Measurements from ENCODE around the gene AUTS2. TPM values are rescaled to one million over a fixed set of nuclear protein-coding genes. Genes with fewer than 3 reads are reported as not detected.

AUTS2 gene
- total and polyA plus RNA-seq, 10 donors: 6.1 to 54.8 (median 29.1) TPM

DNA sequence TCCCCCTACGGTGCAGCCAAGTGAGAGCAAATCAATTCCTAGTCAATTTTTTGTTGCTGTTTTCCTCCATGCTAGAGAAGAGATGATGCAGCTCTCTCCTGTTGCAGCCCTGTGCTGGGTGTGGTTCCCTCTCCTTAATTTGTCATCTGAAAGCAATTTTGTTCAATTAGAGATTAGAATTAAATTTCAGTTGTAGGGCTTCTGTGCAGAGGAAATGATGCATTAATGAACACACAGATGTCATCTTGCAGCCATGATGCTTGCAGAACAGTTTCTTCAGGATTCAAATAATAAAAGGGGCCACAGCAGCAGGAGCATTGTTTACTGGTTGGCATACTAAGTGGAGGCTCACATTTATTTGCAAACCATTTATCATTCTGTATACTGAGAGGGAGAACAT, 266.0 kb downstream of the AUTS2 start:
- no peak overlapping the region for H3K27ac ChIP-seq

DNA sequence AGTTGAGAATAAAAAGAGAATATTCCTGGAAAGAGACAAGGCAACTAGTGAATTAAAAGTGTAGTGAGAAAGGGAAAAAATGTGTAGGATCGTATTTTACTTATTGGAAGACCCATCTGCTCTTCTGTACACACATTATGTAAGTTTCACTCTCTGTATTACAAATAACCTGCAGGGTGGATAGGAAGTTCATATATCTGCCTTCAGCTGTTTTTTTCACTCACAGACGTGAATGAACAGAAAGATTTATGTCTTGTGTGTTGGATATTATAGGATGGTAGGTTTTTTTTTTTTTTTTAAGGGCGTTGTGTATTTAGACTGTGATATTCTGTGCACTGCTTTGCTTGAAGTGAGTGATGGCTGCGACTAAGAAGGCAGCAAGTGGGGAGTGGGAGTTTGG, 266.5 kb downstream of the AUTS2 start:
- H3K27me3 ChIP-seq (replicated peaks in 1 of 7): no peaks in the 10 kb centered on the region
- no peaks in the 10 kb centered on the region for H3K9me3 ChIP-seq
- TF ChIP-seq CTCF (IDR thresholded peaks at IDR 0.05 in 8 of 11, conservative IDR thresholded peaks at IDR 0.05 in 3 of 11) (no peak), POLR2A (IDR thresholded peaks at IDR 0.05) (no peak)
- H3K36me3 ChIP-seq: no peaks in the 10 kb centered on the region
- no peak for DNase-seq
- peaks cover 0 to 9% (median 1%) of the 10 kb centered on the region in 6 donors for H3K4me1 ChIP-seq
- 57 to 72% (median 64%) methylated on average over 4 of the region's 4 CpGs for WGBS, 5 donors
- no peak overlapping the region for H3K4me3 ChIP-seq
- intact Hi-C loops (cut with DNase I; ENCODE audit: low total_unique reads): no loop called here
- H3K27ac ChIP-seq: no peak overlapping the region

More for the DNA sequence above, 266.0 kb downstream of the AUTS2 start:
- TF ChIP-seq CTCF (IDR thresholded peaks at IDR 0.05 in 8 of 11, conservative IDR thresholded peaks at IDR 0.05 in 3 of 11) (no peak), POLR2AphosphoS5 (IDR thresholded peaks at IDR 0.05) (no peak), POLR2A (IDR thresholded peaks at IDR 0.05) (no peak)
- no peak for DNase-seq
- intact Hi-C loops (cut with DNase I; ENCODE audit: low total_unique reads): no loop called here
- Histone ChIP-seq H3K9me3 (no peaks in the 10 kb centered on the region), H3K4me1 (peaks cover 0 to 9% (median 1%) of the 10 kb centered on the region in 6 donors), H3K36me3 (no peaks in the 10 kb centered on the region), H3K27me3 (replicated peaks in 1 of 7) (no peaks in the 10 kb centered on the region), H3K4me3 (no peak overlapping the region)
- 86 to 97% (median 93%) methylated on average over 1 of the region's 1 CpG for WGBS, 5 donors

GRCh38 chr7:69868921-69869320, 270.6 kb downstream of the AUTS2 start:
- Histone ChIP-seq H3K36me3 (no peaks in the 10 kb centered on the region), H3K4me3 (no peak overlapping the region), H3K27me3 (replicated peaks in 1 of 7) (no peaks in the 10 kb centered on the region), H3K27ac (no peak overlapping the region), H3K9me3 (no peaks in the 10 kb centered on the region), H3K4me1 (peaks cover 0 to 11% (median 3%) of the 10 kb centered on the region in 6 donors)
- 62 to 91% (median 73%) methylated on average over 4 of the region's 4 CpGs for WGBS, 5 donors
- intact Hi-C loops (cut with DNase I; ENCODE audit: low total_unique reads): no loop called here
- TF ChIP-seq POLR2A (IDR thresholded peaks at IDR 0.05) (no peak), CTCF (IDR thresholded peaks at IDR 0.05 in 8 of 11, conservative IDR thresholded peaks at IDR 0.05 in 3 of 11) (no peak), POLR2AphosphoS5 (IDR thresholded peaks at IDR 0.05) (no peak)
- DNase-seq: no peak

- intact Hi-C loops (cut with DNase I; ENCODE audit: low total_unique reads): no loop called here
- no peak overlapping the region for H3K27ac ChIP-seq
- no peaks in the 10 kb centered on the region for H3K9me3 ChIP-seq
- no peak overlapping the region for H3K4me3 ChIP-seq
- TF ChIP-seq CTCF (IDR thresholded peaks at IDR 0.05 in 8 of 11, conservative IDR thresholded peaks at IDR 0.05 in 3 of 11): no peak
- no peak for TF ChIP-seq POLR2A (IDR thresholded peaks at IDR 0.05)
- no peak for TF ChIP-seq POLR2AphosphoS5 (IDR thresholded peaks at IDR 0.05)
- H3K36me3 ChIP-seq: no peaks in the 10 kb centered on the region
- H3K27me3 ChIP-seq (replicated peaks in 1 of 7): no peaks in the 10 kb centered on the region
- 92 to 95% (median 94%) methylated on average over 7 of the region's 7 CpGs for WGBS, 5 donors
- peaks cover 0 to 11% (median 2%) of the 10 kb centered on the region in 6 donors for H3K4me1 ChIP-seq
- DNase-seq: no peak
Observed at GRCh38 chr7:69871213-69871885, 273.1 kb downstream of the AUTS2 start.

Measured in spleen (tissue), 11 donors.